Measurements from ENCODE around the gene GMPS.
"Not testable (repeated sequence)": the region's sequence is repeated elsewhere in the genome, so short reads cannot be mapped to it uniquely, and the experiment has no call there.

GMPS gene

GRCh38 chr3:155876503-155876902 lies 6.1 kb downstream of the GMPS start:
- Histone ChIP-seq H3K27ac (ENCODE audit: low read depth, low read length) (no peak overlapping the region), H3K27me3 (ENCODE audit: control insufficient read depth in 1 of 2, insufficient read depth in 2 of 2, low read length in 2 of 2) (no peaks in the 10 kb centered on the region), H3K9me3 (ENCODE audit: low read length) (no peaks in the 10 kb centered on the region), H3K4me1 (ENCODE audit: insufficient read depth, low read length) (peaks cover 16% of the 10 kb centered on the region), H3K9ac (ENCODE audit: low read length) (no peak overlapping the region), H3K36me3 (ENCODE audit: insufficient read depth, low read length) (no peaks in the 10 kb centered on the region), H3K4me3 (ENCODE audit: low read depth in 1 of 2, low read length in 2 of 2) (no peak overlapping the region)

- no peaks in the 10 kb centered on the region for H3K36me3 ChIP-seq (ENCODE audit: insufficient read depth, low read length)
- no peak overlapping the region for H3K27ac ChIP-seq (ENCODE audit: low read depth, low read length)
- H3K4me3 ChIP-seq (ENCODE audit: low read depth in 1 of 2, low read length in 2 of 2) = no peak overlapping the region
- no peak overlapping the region for H3K9ac ChIP-seq (ENCODE audit: low read length)
- no peaks in the 10 kb centered on the region for H3K9me3 ChIP-seq (ENCODE audit: low read length)
- H3K27me3 ChIP-seq (ENCODE audit: control insufficient read depth in 1 of 2, insufficient read depth in 2 of 2, low read length in 2 of 2) = no peaks in the 10 kb centered on the region
- peaks cover 4% of the 10 kb centered on the region for H3K4me1 ChIP-seq (ENCODE audit: insufficient read depth, low read length)
These were observed 9.8 kb downstream of the GMPS start for GRCh38 chr3:155880286-155880685.

- H3K36me3 ChIP-seq (ENCODE audit: insufficient read depth, low read length) = no peaks in the 10 kb centered on the region
- no peak overlapping the region for H3K9ac ChIP-seq (ENCODE audit: low read length)
- no peaks in the 10 kb centered on the region for H3K4me1 ChIP-seq (ENCODE audit: insufficient read depth, low read length)
These were observed 13.8 kb downstream of the GMPS start for GRCh38 chr3:155884292-155884691.

GRCh38 chr3:155885292-155885691 lies 14.8 kb downstream of the GMPS start:
- no peak overlapping the region for H3K4me3 ChIP-seq (ENCODE audit: low read depth in 1 of 2, low read length in 2 of 2)
- no peak overlapping the region for H3K27ac ChIP-seq (ENCODE audit: low read depth, low read length)
- no peaks in the 10 kb centered on the region for H3K27me3 ChIP-seq (ENCODE audit: control insufficient read depth in 1 of 2, insufficient read depth in 2 of 2, low read length in 2 of 2)
- H3K9ac ChIP-seq (ENCODE audit: low read length) = no peak overlapping the region
- H3K36me3 ChIP-seq (ENCODE audit: insufficient read depth, low read length) = no peaks in the 10 kb centered on the region
- H3K4me1 ChIP-seq (ENCODE audit: insufficient read depth, low read length) = no peaks in the 10 kb centered on the region
- H3K9me3 ChIP-seq (ENCODE audit: low read length) = no peaks in the 10 kb centered on the region

More at GRCh38 chr3:155884292-155884691, 13.8 kb downstream of the GMPS start:
- H3K9me3 ChIP-seq (ENCODE audit: low read length) = no peaks in the 10 kb centered on the region
- H3K27me3 ChIP-seq (ENCODE audit: control insufficient read depth in 1 of 2, insufficient read depth in 2 of 2, low read length in 2 of 2) = no peaks in the 10 kb centered on the region
- H3K27ac ChIP-seq (ENCODE audit: low read depth, low read length) = no peak overlapping the region
- no peak overlapping the region for H3K4me3 ChIP-seq (ENCODE audit: low read depth in 1 of 2, low read length in 2 of 2)

GRCh38 chr3:155886348-155886747 lies 15.9 kb downstream of the GMPS start:
- H3K36me3 ChIP-seq (ENCODE audit: insufficient read depth, low read length); H3K27me3 ChIP-seq (ENCODE audit: control insufficient read depth in 1 of 2, insufficient read depth in 2 of 2, low read length in 2 of 2); H3K4me1 ChIP-seq (ENCODE audit: insufficient read depth, low read length); H3K27ac ChIP-seq (ENCODE audit: low read depth, low read length); H3K9ac ChIP-seq (ENCODE audit: low read length); H3K4me3 ChIP-seq (ENCODE audit: low read depth in 1 of 2, low read length in 2 of 2); H3K9me3 ChIP-seq (ENCODE audit: low read length): not testable (repeated sequence)

GRCh38 chr3:155886915-155887314 lies 16.5 kb downstream of the GMPS start:
- Histone ChIP-seq H3K4me1 (ENCODE audit: insufficient read depth, low read length) (peaks cover 7% of the 10 kb centered on the region), H3K9me3 (ENCODE audit: low read length) (no peaks in the 10 kb centered on the region), H3K27me3 (ENCODE audit: control insufficient read depth in 1 of 2, insufficient read depth in 2 of 2, low read length in 2 of 2) (no peaks in the 10 kb centered on the region), H3K9ac (ENCODE audit: low read length) (no peak overlapping the region), H3K36me3 (ENCODE audit: insufficient read depth, low read length) (no peaks in the 10 kb centered on the region), H3K4me3 (ENCODE audit: low read depth in 1 of 2, low read length in 2 of 2) (no peak overlapping the region), H3K27ac (ENCODE audit: low read depth, low read length) (no peak overlapping the region)

- no peaks in the 10 kb centered on the region for H3K9me3 ChIP-seq (ENCODE audit: low read length)
- no peak overlapping the region for H3K9ac ChIP-seq (ENCODE audit: low read length)
- no peak overlapping the region for H3K27ac ChIP-seq (ENCODE audit: low read depth, low read length)
- H3K36me3 ChIP-seq (ENCODE audit: insufficient read depth, low read length) = no peaks in the 10 kb centered on the region
- H3K27me3 ChIP-seq (ENCODE audit: control insufficient read depth in 1 of 2, insufficient read depth in 2 of 2, low read length in 2 of 2) = no peaks in the 10 kb centered on the region
- H3K4me3 ChIP-seq (ENCODE audit: low read depth in 1 of 2, low read length in 2 of 2) = no peak overlapping the region
- H3K4me1 ChIP-seq (ENCODE audit: insufficient read depth, low read length) = peaks cover 7% of the 10 kb centered on the region
These were observed 18.8 kb downstream of the GMPS start for GRCh38 chr3:155889212-155889611.

- no peaks in the 10 kb centered on the region for H3K27me3 ChIP-seq (ENCODE audit: control insufficient read depth in 1 of 2, insufficient read depth in 2 of 2, low read length in 2 of 2)
- peaks cover 7% of the 10 kb centered on the region for H3K4me1 ChIP-seq (ENCODE audit: insufficient read depth, low read length)
- no peak overlapping the region for H3K27ac ChIP-seq (ENCODE audit: low read depth, low read length)
- H3K4me3 ChIP-seq (ENCODE audit: low read depth in 1 of 2, low read length in 2 of 2) = no peak overlapping the region
- H3K9me3 ChIP-seq (ENCODE audit: low read length) = no peaks in the 10 kb centered on the region
- no peak overlapping the region for H3K9ac ChIP-seq (ENCODE audit: low read length)
- peaks cover 4% of the 10 kb centered on the region for H3K36me3 ChIP-seq (ENCODE audit: insufficient read depth, low read length)
These were observed 19.5 kb downstream of the GMPS start for GRCh38 chr3:155889952-155890351.

- peaks cover 11% of the 10 kb centered on the region for H3K36me3 ChIP-seq (ENCODE audit: insufficient read depth, low read length)
- H3K27ac ChIP-seq (ENCODE audit: low read depth, low read length) = no peak overlapping the region
- H3K9me3 ChIP-seq (ENCODE audit: low read length) = no peaks in the 10 kb centered on the region
- H3K4me3 ChIP-seq (ENCODE audit: low read depth in 1 of 2, low read length in 2 of 2) = no peak overlapping the region
- H3K4me1 ChIP-seq (ENCODE audit: insufficient read depth, low read length) = peaks cover 7% of the 10 kb centered on the region
- H3K9ac ChIP-seq (ENCODE audit: low read length) = no peak overlapping the region
- H3K27me3 ChIP-seq (ENCODE audit: control insufficient read depth in 1 of 2, insufficient read depth in 2 of 2, low read length in 2 of 2) = no peaks in the 10 kb centered on the region
These were observed 20.3 kb downstream of the GMPS start for GRCh38 chr3:155890671-155891190.

GRCh38 chr3:155891321-155891720 lies 20.9 kb downstream of the GMPS start:
- Histone ChIP-seq H3K9me3 (ENCODE audit: low read length) (no peaks in the 10 kb centered on the region), H3K9ac (ENCODE audit: low read length) (no peak overlapping the region), H3K36me3 (ENCODE audit: insufficient read depth, low read length) (peaks cover 11% of the 10 kb centered on the region), H3K27ac (ENCODE audit: low read depth, low read length) (no peak overlapping the region), H3K27me3 (ENCODE audit: control insufficient read depth in 1 of 2, insufficient read depth in 2 of 2, low read length in 2 of 2) (no peaks in the 10 kb centered on the region), H3K4me3 (ENCODE audit: low read depth in 1 of 2, low read length in 2 of 2) (no peak overlapping the region), H3K4me1 (ENCODE audit: insufficient read depth, low read length) (peaks cover 7% of the 10 kb centered on the region)

GRCh38 chr3:155895379-155895900 lies 25.0 kb downstream of the GMPS start:
- Histone ChIP-seq H3K27me3 (ENCODE audit: control insufficient read depth in 1 of 2, insufficient read depth in 2 of 2, low read length in 2 of 2) (no peaks in the 10 kb centered on the region), H3K36me3 (ENCODE audit: insufficient read depth, low read length) (peaks cover 33% of the 10 kb centered on the region), H3K9ac (ENCODE audit: low read length) (no peak overlapping the region), H3K27ac (ENCODE audit: low read depth, low read length) (no peak overlapping the region), H3K9me3 (ENCODE audit: low read length) (no peaks in the 10 kb centered on the region), H3K4me3 (ENCODE audit: low read depth in 1 of 2, low read length in 2 of 2) (no peak overlapping the region), H3K4me1 (ENCODE audit: insufficient read depth, low read length) (peaks cover 6% of the 10 kb centered on the region)

GRCh38 chr3:155906900-155907299 lies 36.5 kb downstream of the GMPS start:
- no peaks in the 10 kb centered on the region for H3K9me3 ChIP-seq (ENCODE audit: low read length)
- H3K36me3 ChIP-seq (ENCODE audit: insufficient read depth, low read length) = peaks cover 29% of the 10 kb centered on the region
- H3K9ac ChIP-seq (ENCODE audit: low read length) = no peak overlapping the region
- H3K27me3 ChIP-seq (ENCODE audit: control insufficient read depth in 1 of 2, insufficient read depth in 2 of 2, low read length in 2 of 2) = no peaks in the 10 kb centered on the region
- no peak overlapping the region for H3K27ac ChIP-seq (ENCODE audit: low read depth, low read length)
- H3K4me1 ChIP-seq (ENCODE audit: insufficient read depth, low read length) = no peaks in the 10 kb centered on the region
- H3K4me3 ChIP-seq (ENCODE audit: low read depth in 1 of 2, low read length in 2 of 2) = no peak overlapping the region

All from muscle layer of colon (tissue), 2 donors.